GM12878 (cell line): ENCODE results near the gene SURF6. TPM values are rescaled to one million over a fixed set of nuclear protein-coding genes. Genes with fewer than 3 reads are reported as not detected.

Experiments used
- ATAC-seq: fragments of 200-7000 bp; cut with Tn5 transposase; 3 replicates; pipeline ENCODE4 v1.9.1; 2020; ENCODE audit warnings: mild to moderate bottlenecking, moderate library complexity
- BruUV-seq: library from RNA; stranded (reverse); fragments of 400-500 nt; replicated peaks from 2 replicates; lab custom pipeline; 2021; lab: Mats Ljungman, UMichigan
- CTCF ChIA-PET: fragments of 300-600 bp; sonication (Branson Sonifier 250); formaldehyde crosslinking; extraction: SDS; loops from one replicate; lab custom pipeline; 2021; ENCODE audit warnings: inconsistent platforms; lab: Yijun Ruan, JAX
- POLR2A ChIA-PET: fragments of 350-600 bp; formaldehyde crosslinking; extraction: SDS; loops from one replicate; lab custom pipeline; 2021; ENCODE audit warnings: inconsistent platforms; lab: Charles Lee
- RAD21 ChIA-PET: fragments of 300-600 bp; sonication (Branson Sonifier 250); formaldehyde crosslinking; loops from one replicate; lab custom pipeline; 2023; ENCODE audit warnings: antibody characterized with exemption; ENCODE audit not compliant: unreplicated experiment; lab: Charles Lee
- SMC1A ChIA-PET: fragments of 300-600 bp; sonication (Branson Sonifier 250); formaldehyde crosslinking; loops from one replicate; lab custom pipeline; 2023; ENCODE audit not compliant: unreplicated experiment, uncharacterized antibody; lab: Charles Lee
- DNase-seq: peaks from one replicate; pipeline ENCODE4 v3.0.0-alpha.2; 2011; ENCODE audit warnings: low read depth, low spot score
- FAIRE-seq: peaks from 3 replicates; lab custom pipeline; 2011; peaks lifted over from hg19 to GRCh38; lab: Jason Lieb, UNC
- H2AFZ ChIP-seq: 2 replicates; pipeline ENCODE4 v1.6.0; 2011; ENCODE audit warnings: low read depth, low read length, control low read depth; ENCODE audit not compliant: control insufficient read depth
- H3K27ac ChIP-seq: 2 replicates; pipeline ENCODE4 v1.5.1; 2011; ENCODE audit warnings: control low read depth; ENCODE audit not compliant: control insufficient read depth, insufficient read depth
- H3K27me3 ChIP-seq, 2 experiments: replicated peaks in 1 of 2; 2 replicates each; pipeline versions ENCODE4 v1.6.0 to v1.6.1; 2011; ENCODE audit warnings: low read length in 1 of 2; ENCODE audit not compliant: control insufficient read depth in 2 of 2, insufficient read depth in 2 of 2
- H3K36me3 ChIP-seq, 2 experiments: 2 replicates each; pipeline ENCODE4 v1.5.1; 2011; ENCODE audit warnings: low read length in 1 of 2; ENCODE audit not compliant: control insufficient read depth in 2 of 2, insufficient read depth in 2 of 2
- H3K4me1 ChIP-seq: 2 replicates; pipeline ENCODE4 v1.6.1; 2011; ENCODE audit warnings: mild to moderate bottlenecking, low read length, moderate library complexity, mixed read lengths; ENCODE audit not compliant: control insufficient read depth, insufficient read depth
- H3K4me2 ChIP-seq: 2 replicates; pipeline ENCODE4 v1.6.0; 2011; ENCODE audit warnings: control low read depth; ENCODE audit not compliant: control insufficient read depth, insufficient read depth
- H3K4me3 ChIP-seq: fragments of 200-600 bp; sonication (generic); 2 replicates; pipeline ENCODE4 v1.5.1; 2016
- H3K79me2 ChIP-seq: 2 replicates; pipeline ENCODE4 v1.6.0; 2011; ENCODE audit warnings: low read length; ENCODE audit not compliant: control insufficient read depth, insufficient read depth
- H3K9ac ChIP-seq: 2 replicates; pipeline ENCODE4 v1.8.0; 2011; ENCODE audit warnings: low read length, control low read depth, mixed read lengths; ENCODE audit not compliant: control insufficient read depth, insufficient read depth
- H3K9me3 ChIP-seq: replicated peaks from 3 replicates; pipeline ENCODE4 v1.5.1; 2011; ENCODE audit warnings: mild to moderate bottlenecking, low read length; ENCODE audit not compliant: control insufficient read depth, insufficient read depth
- H4K20me1 ChIP-seq: 2 replicates; pipeline ENCODE4 v1.6.0; 2011; ENCODE audit not compliant: control insufficient read depth, insufficient read depth
- ATF3 ChIP-seq: IDR thresholded peaks from 2 replicates; pipeline ENCODE4 v1.6.1; 2011; ENCODE audit warnings: low read depth, mild to moderate bottlenecking, low read length, moderate library complexity, borderline replicate concordance; ENCODE audit errors: extremely low read depth
- DPF2 ChIP-seq: fragments of 450-650 bp; IDR thresholded peaks from 2 replicates; pipeline ENCODE4 v1.6.1; 2017; ENCODE audit warnings: mild to moderate bottlenecking
- E2F4 ChIP-seq: IDR thresholded peaks from 2 replicates; pipeline ENCODE4 v1.6.1; 2012; ENCODE audit warnings: low read depth, low read length, improper control_type of control experiment
- ETV6 ChIP-seq, 2 experiments: fragments of 450-650 bp in 1 of 2; IDR thresholded peaks in 1 of 2; conservative IDR thresholded peaks in 1 of 2; 2 replicates each; pipeline ENCODE4 v1.6.1; 2014; ENCODE audit warnings: antibody characterized with exemption in 1 of 2, borderline replicate concordance in 1 of 2, low read depth in 1 of 2, mild to moderate bottlenecking in 1 of 2, moderate library complexity in 1 of 2
- NR2F1 ChIP-seq: fragments of 450-650 bp; conservative IDR thresholded peaks from 2 replicates; pipeline ENCODE4 v1.6.1; 2017; ENCODE audit warnings: mild to moderate bottlenecking
- PML ChIP-seq: IDR thresholded peaks from 2 replicates; pipeline ENCODE4 v1.6.1; 2012; ENCODE audit warnings: low read length, inconsistent platforms
- SMARCA5 ChIP-seq: fragments of 450-650 bp; IDR thresholded peaks from 2 replicates; pipeline ENCODE4 v1.6.1; 2017; ENCODE audit warnings: mild to moderate bottlenecking
- ZNF274 ChIP-seq: IDR thresholded peaks from one replicate; pipeline ENCODE4 v1.8.0; 2011; ENCODE audit not compliant: insufficient read length, insufficient read depth
- ZZZ3 ChIP-seq: IDR thresholded peaks from 2 replicates; pipeline ENCODE4 v1.6.1; 2011; ENCODE audit warnings: low read depth; ENCODE audit not compliant: control insufficient read depth, insufficient read length
- WGBS: methylation state at CpG from one replicate; pipeline ENCODE4 v1.1.6; 2016; ENCODE audit warnings: low lambda C conversion rate; ENCODE audit not compliant: insufficient replicate concordance, insufficient coverage; ENCODE audit errors: missing lambda C conversion rate; 5-methylcytosine and 5-hydroxymethylcytosine counted together
- in situ Hi-C: fragments of 300-500 bp; cut with MboI; formaldehyde crosslinking; loops from 9 replicates; pipeline ENCODE4 v1.14.3; 2018; ENCODE audit warnings: mixed read lengths
- intact Hi-C: fragments of 100-400 bp; cut with micrococcal nuclease; formaldehyde crosslinking; loops from one replicate; pipeline ENCODE4 v1.14.2; 2022; ENCODE audit not compliant: unreplicated experiment
- polyA plus RNA-seq, 11 experiments: library from polyadenylated mRNA; depleted of rRNA in 4 of 11; unstranded in 6 of 11; stranded (reverse) in 5 of 11; fragments of >200 nt; fragmentation: Nextera tagmentation in 4 of 11; fragmentation: Illumina TruSeq in 1 of 11; extraction: Ambion mirVana in 4 of 11; extraction: Trizol in 1 of 11; gene quantifications; 1 replicate in 1 of 11; 2 replicates in 10 of 11; pipeline versions ENCODE4 v1.2.1 to v1.2.3, GENCODE V29; 2011 to 2016; ENCODE audit warnings: inconsistent platforms in 2 of 11, missing spikeins in 2 of 11, low read depth in 1 of 11
- total RNA-seq, 4 experiments: library from RNA; depleted of rRNA in 3 of 4; stranded (reverse); fragments of >200 nt in 3 of 4; fragmentation: Illumina TruSeq in 1 of 4; extraction: Trizol in 1 of 4; gene quantifications; 2 replicates each; pipeline versions ENCODE4 v1.2.1 to v1.2.3, GENCODE V29; 2013 to 2021

SURF6 gene
- total and polyA plus RNA-seq, 10 of the 15 experiments (the other 5 are each of a cell fraction or from before 2014, with no cell fraction given) = 2.2 to 27.2 (median 15.1) TPM

- no peak for TF ChIP-seq ETV6 (conservative IDR thresholded peaks at IDR 0.05 in 1 of 2, IDR thresholded peaks at IDR 0.05 in 1 of 2; ENCODE audit: borderline replicate concordance in 1 of 2, low read depth in 1 of 2)
- no peak for TF ChIP-seq E2F4
- no peak for TF ChIP-seq PML
- TF ChIP-seq ZNF274 = no peak
- no peak for TF ChIP-seq ATF3
- TF ChIP-seq DPF2 = no peak
Measured at GRCh38 chr9:133290751-133291302, 45.2 kb downstream of the SURF6 start (continued).

- Histone ChIP-seq H3K9me3 (peaks cover 2% of the 10 kb centered on the region; the same call in 1 of the 3 replicates), H3K27ac (no peak overlapping the region), H3K79me2 (no peaks in the 10 kb centered on the region), H3K9ac (no peak overlapping the region), H3K4me3 (no peak overlapping the region), H3K4me2 (no peak overlapping the region), H2AFZ (no peak overlapping the region), H3K4me1 (no peaks in the 10 kb centered on the region), H3K36me3 (no peaks in the 10 kb centered on the region), H3K27me3 (no peaks in the 10 kb centered on the region), H4K20me1 (no peaks in the 10 kb centered on the region)
- RAD21 ChIA-PET = no interaction called here
- TF ChIP-seq NR2F1 = no peak
- TF ChIP-seq SMARCA5 = no peak
- no peak for TF ChIP-seq ZZZ3
- DNase-seq (no peak), ATAC-seq (no peak), FAIRE-seq (no peak)
- POLR2A ChIA-PET = no interaction called here
- in situ Hi-C loops = no loop called here
- no TSS peak for BruUV-seq
- intact Hi-C loops = no loop called here
- 0% methylated on average over 2 of the region's 2 CpGs for WGBS
- SMC1A ChIA-PET = no interaction called here
- CTCF ChIA-PET = interaction anchor here (1.2 to 1.4 kb wide), 2 partner anchors 97 to 105 kb away, joined by 3 to 4 read pairs; no protein-coding TSS in a partner anchor
Measured at GRCh38 chr9:133286523-133286922, 49.5 kb downstream of the SURF6 start.
